AG09309 (cell line): ENCODE measurements around the gene MIB1.

ENCODE experiments used
- DNase-seq: peaks from one replicate; pipeline ENCODE4 v3.0.0-alpha.2; 2010; ENCODE audit warnings: low read depth
- H3K4me3 ChIP-seq: 2 replicates; pipeline ENCODE4 v1.5.1; 2011; ENCODE audit warnings: mild to moderate bottlenecking, low read depth, low read length, moderate library complexity; ENCODE audit not compliant: control insufficient read depth
- CTCF ChIP-seq: IDR thresholded peaks from 2 replicates; pipeline ENCODE4 v1.5.1; 2011; ENCODE audit warnings: mild to moderate bottlenecking, low read depth, low read length, inconsistent platforms; ENCODE audit not compliant: insufficient read depth, control insufficient read depth; ENCODE audit errors: missing control alignments

Gene MIB1

GRCh38 chr18:21760321-21760720 is 19.7 kb downstream of the MIB1 start:
- DNase-seq: no peak
- TF ChIP-seq CTCF: no peak
- no peak overlapping the region for H3K4me3 ChIP-seq

- no peak for TF ChIP-seq CTCF
- DNase-seq: no peak
- H3K4me3 ChIP-seq: no peak overlapping the region
Observed at GRCh38 chr18:21761471-21762115, 21.0 kb downstream of the MIB1 start.

GRCh38 chr18:21762181-21762772 is 21.7 kb downstream of the MIB1 start:
- TF ChIP-seq CTCF: no peak
- DNase-seq: no peak
- no peak overlapping the region for H3K4me3 ChIP-seq

GRCh38 chr18:21763846-21764646 is 23.5 kb downstream of the MIB1 start:
- H3K4me3 ChIP-seq: no peak overlapping the region
- no peak for DNase-seq
- no peak for TF ChIP-seq CTCF

- DNase-seq: no peak
- TF ChIP-seq CTCF: no peak
- no peak overlapping the region for H3K4me3 ChIP-seq
Observed at GRCh38 chr18:21769206-21769605, 28.6 kb downstream of the MIB1 start.

GRCh38 chr18:21774722-21775121 is 34.1 kb downstream of the MIB1 start:
- no peak for DNase-seq
- no peak for TF ChIP-seq CTCF
- no peak overlapping the region for H3K4me3 ChIP-seq
